NCI-H187 (cell line): ENCODE measurements around the gene HOXB3.

Source experiments
- DNase-seq, 2 experiments: peaks; one replicate each; lab custom pipeline; 2025; lab: John Stamatoyannopoulos, UW

Gene HOXB3

GRCh38 chr17:48556576-48557401 is 33.3 kb downstream of the HOXB3 start:
- no peak for DNase-seq

GRCh38 chr17:48556229-48556575 is 33.8 kb downstream of the HOXB3 start:
- no peak for DNase-seq

- no peak for DNase-seq
Measured at GRCh38 chr17:48555258-48556228, 34.5 kb downstream of the HOXB3 start.

GRCh38 chr17:48554412-48555257 is 35.4 kb downstream of the HOXB3 start:
- DNase-seq = no peak

- no peak for DNase-seq
Measured at GRCh38 chr17:48553826-48554225, 36.2 kb downstream of the HOXB3 start.

- DNase-seq = no peak
Measured at GRCh38 chr17:48553190-48553547, 36.9 kb downstream of the HOXB3 start.

- DNase-seq = no peak
Measured at GRCh38 chr17:48552466-48553189, 37.4 kb downstream of the HOXB3 start.

- DNase-seq = no peak
Measured at GRCh38 chr17:48551596-48552465, 38.2 kb downstream of the HOXB3 start.

GRCh38 chr17:48551214-48551555 is 38.9 kb downstream of the HOXB3 start:
- no peak for DNase-seq

GRCh38 chr17:48550502-48551213 is 39.4 kb downstream of the HOXB3 start:
- no peak for DNase-seq

GRCh38 chr17:48549914-48550501 is 40.0 kb downstream of the HOXB3 start:
- no peak for DNase-seq

- DNase-seq = no peak
Measured at GRCh38 chr17:48549281-48549630, 40.8 kb downstream of the HOXB3 start.

GRCh38 chr17:48548523-48549280 is 41.3 kb downstream of the HOXB3 start:
- DNase-seq = no peak

GRCh38 chr17:48547808-48548522 is 42.1 kb downstream of the HOXB3 start:
- no peak for DNase-seq

- DNase-seq = no peak
Measured at GRCh38 chr17:48546924-48547807, 42.9 kb downstream of the HOXB3 start.

- DNase-seq = no peak
Measured at GRCh38 chr17:48546137-48546923, 43.7 kb downstream of the HOXB3 start.
